Caco-2 (cell line): ENCODE data around the gene PARD3. TPM values are rescaled to one million over a fixed set of nuclear protein-coding genes. Genes with fewer than 3 reads are reported as not detected.

Experiments
- BruUV-seq: library from RNA; stranded (reverse); fragments of 400-500 nt; replicated peaks from 2 replicates; lab custom pipeline; 2021; lab: Mats Ljungman, UMichigan
- CTCF ChIA-PET: fragments of 300-600 bp; sonication (Branson Sonifier 250); formaldehyde crosslinking; loops from one replicate; lab custom pipeline; 2022; ENCODE audit warnings: antibody characterized with exemption; lab: Charles Lee
- POLR2A ChIA-PET: fragments of 300-600 bp; sonication (Branson Sonifier 250); formaldehyde crosslinking; loops from one replicate; lab custom pipeline; 2022; ENCODE audit warnings: antibody characterized with exemption; lab: Charles Lee
- DNase-seq, 2 experiments: peaks; one replicate each; pipeline versions ENCODE4 v3.0.0 to v3.0.0-alpha.2; 2020 to 2022
- H3K27me3 ChIP-seq: replicated peaks from 2 replicates; pipeline ENCODE4 v1.6.0; 2011; ENCODE audit warnings: low read length; ENCODE audit not compliant: control insufficient read depth, insufficient read depth
- H3K36me3 ChIP-seq: 2 replicates; pipeline ENCODE4 v1.5.1; 2011; ENCODE audit warnings: low read length; ENCODE audit not compliant: control insufficient read depth, insufficient read depth
- H3K4me1 ChIP-seq: fragments of 250-450 bp; sonication (Bioruptor Pico); 2 replicates; pipeline ENCODE4 v1.5.1; 2020; ENCODE audit warnings: mild to moderate bottlenecking
- H3K4me3 ChIP-seq: 2 replicates; pipeline ENCODE4 v1.5.1; 2011; ENCODE audit warnings: low read depth, mild to moderate bottlenecking, control low read depth, low read length
- H3K9me3 ChIP-seq: fragments of 250-450 bp; sonication (Bioruptor Pico); 2 replicates; pipeline ENCODE4 v1.5.1; 2020; ENCODE audit warnings: mild to moderate bottlenecking, moderate library complexity
- H3K27ac Mint-ChIP-seq: one replicate; pipeline ENCODE4 v1.8.0; 2022; ENCODE audit warnings: mixed read lengths; ENCODE audit not compliant: unreplicated experiment
- H3K27me3 Mint-ChIP-seq: one replicate; pipeline ENCODE4 v1.8.0; 2022; ENCODE audit warnings: mixed read lengths; ENCODE audit not compliant: insufficient read depth, unreplicated experiment
- H3K36me3 Mint-ChIP-seq: one replicate; pipeline ENCODE4 v1.8.0; 2022; ENCODE audit warnings: mild to moderate bottlenecking, mixed read lengths; ENCODE audit not compliant: insufficient read depth, unreplicated experiment
- H3K4me1 Mint-ChIP-seq: one replicate; pipeline ENCODE4 v1.8.0; 2022; ENCODE audit warnings: low read depth, mixed read lengths; ENCODE audit not compliant: unreplicated experiment
- H3K4me3 Mint-ChIP-seq: one replicate; pipeline ENCODE4 v1.8.0; 2022; ENCODE audit warnings: mild to moderate bottlenecking, moderate library complexity, mixed read lengths; ENCODE audit not compliant: unreplicated experiment
- H3K9me3 Mint-ChIP-seq: one replicate; pipeline ENCODE4 v1.8.0; 2022; ENCODE audit warnings: mixed read lengths; ENCODE audit not compliant: unreplicated experiment
- intact Hi-C: fragments of 100-400 bp; cut with micrococcal nuclease; formaldehyde crosslinking; loops from one replicate; pipeline ENCODE4 v1.10.0; 2022; ENCODE audit not compliant: unreplicated experiment
- total RNA-seq: library from RNA; stranded (reverse); gene quantifications from 2 replicates; pipeline ENCODE4 v1.2.3, GENCODE V29; 2022
- TF ChIP-seq, protein P1 (sequence below), 2 experiments: fragments of 200-600 bp in 1 of 2; IDR thresholded peaks; 1 replicate in 1 of 2; 2 replicates in 1 of 2; pipeline versions ENCODE4 v1.5.1 to v1.8.0; 2011 to 2022; ENCODE audit warnings: antibody characterized with exemption in 1 of 2, control low read depth in 1 of 2, inconsistent platforms in 1 of 2, low read depth in 1 of 2, low read length in 1 of 2, mild to moderate bottlenecking in 1 of 2, moderate library complexity in 1 of 2; ENCODE audit not compliant: insufficient read depth in 1 of 2, severe bottlenecking in 1 of 2, unreplicated experiment in 1 of 2

The PARD3 gene
- total RNA-seq, 1 experiment from 2014 or later, result 80.7 TPM

- no peaks in the 10 kb centered on the region for H3K27me3 ChIP-seq
- H3K4me3 ChIP-seq, result no peak overlapping the region
- no peaks in the 10 kb centered on the region for H3K27me3 Mint-ChIP-seq
- CTCF ChIA-PET, result no interaction called here
- peaks cover 6% of the 10 kb centered on the region for H3K36me3 Mint-ChIP-seq
- no peaks in the 10 kb centered on the region for H3K4me1 Mint-ChIP-seq
- H3K9me3 Mint-ChIP-seq, result peaks cover 10% of the 10 kb centered on the region
- POLR2A ChIA-PET, result no interaction called here
- no peaks in the 10 kb centered on the region for H3K4me1 ChIP-seq
- BruUV-seq, result no TSS peak
- no peaks in the 10 kb centered on the region for H3K9me3 ChIP-seq
- no peak for DNase-seq
- TF ChIP-seq, protein P1, sequence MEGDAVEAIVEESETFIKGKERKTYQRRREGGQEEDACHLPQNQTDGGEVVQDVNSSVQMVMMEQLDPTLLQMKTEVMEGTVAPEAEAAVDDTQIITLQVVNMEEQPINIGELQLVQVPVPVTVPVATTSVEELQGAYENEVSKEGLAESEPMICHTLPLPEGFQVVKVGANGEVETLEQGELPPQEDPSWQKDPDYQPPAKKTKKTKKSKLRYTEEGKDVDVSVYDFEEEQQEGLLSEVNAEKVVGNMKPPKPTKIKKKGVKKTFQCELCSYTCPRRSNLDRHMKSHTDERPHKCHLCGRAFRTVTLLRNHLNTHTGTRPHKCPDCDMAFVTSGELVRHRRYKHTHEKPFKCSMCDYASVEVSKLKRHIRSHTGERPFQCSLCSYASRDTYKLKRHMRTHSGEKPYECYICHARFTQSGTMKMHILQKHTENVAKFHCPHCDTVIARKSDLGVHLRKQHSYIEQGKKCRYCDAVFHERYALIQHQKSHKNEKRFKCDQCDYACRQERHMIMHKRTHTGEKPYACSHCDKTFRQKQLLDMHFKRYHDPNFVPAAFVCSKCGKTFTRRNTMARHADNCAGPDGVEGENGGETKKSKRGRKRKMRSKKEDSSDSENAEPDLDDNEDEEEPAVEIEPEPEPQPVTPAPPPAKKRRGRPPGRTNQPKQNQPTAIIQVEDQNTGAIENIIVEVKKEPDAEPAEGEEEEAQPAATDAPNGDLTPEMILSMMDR (IDR thresholded peaks at IDR 0.05; ENCODE audit: insufficient read depth in 1 of 2, low read depth in 1 of 2, low read length in 1 of 2, severe bottlenecking in 1 of 2, unreplicated experiment in 1 of 2), result no peak
- intact Hi-C loops, result no loop called here
- no peaks in the 10 kb centered on the region; the same call in 1 of the 2 replicates for H3K36me3 ChIP-seq
- no peak overlapping the region for H3K4me3 Mint-ChIP-seq
- no peak overlapping the region for H3K27ac Mint-ChIP-seq
Observed at GRCh38 chr10:34275626-34276130, 539.4 kb downstream of the PARD3 start.

DNA sequence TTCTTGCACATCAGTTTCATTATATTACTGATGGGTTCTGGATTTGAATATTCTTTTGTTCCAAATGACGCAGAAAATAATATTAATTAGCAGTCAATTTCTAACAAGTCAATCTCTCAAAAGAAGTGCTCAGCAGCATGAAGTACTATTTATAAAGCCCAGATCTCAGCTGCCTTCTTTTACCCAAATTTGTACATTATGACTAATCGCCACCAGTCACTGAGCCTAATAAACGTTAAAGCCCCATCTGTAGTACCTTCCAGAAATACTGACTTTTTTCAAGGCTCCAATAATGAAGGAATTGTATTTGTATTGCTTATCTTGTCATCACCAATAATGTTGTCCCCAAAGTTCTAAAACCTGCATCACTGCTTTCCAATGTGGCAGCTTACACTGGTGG, 540.2 kb downstream of the PARD3 start:
- BruUV-seq, result no TSS peak
- H3K4me1 Mint-ChIP-seq, result no peaks in the 10 kb centered on the region
- H3K4me1 ChIP-seq, result no peaks in the 10 kb centered on the region
- H3K27ac Mint-ChIP-seq, result no peak overlapping the region
- H3K27me3 Mint-ChIP-seq, result no peaks in the 10 kb centered on the region
- no peaks in the 10 kb centered on the region for H3K9me3 ChIP-seq
- no peak overlapping the region for H3K4me3 ChIP-seq
- TF ChIP-seq, protein P1 (IDR thresholded peaks at IDR 0.05; ENCODE audit: insufficient read depth in 1 of 2, low read depth in 1 of 2, low read length in 1 of 2, severe bottlenecking in 1 of 2, unreplicated experiment in 1 of 2), result no peak
- intact Hi-C loops, result no loop called here
- no peaks in the 10 kb centered on the region for H3K27me3 ChIP-seq
- H3K4me3 Mint-ChIP-seq, result no peak overlapping the region
- no peak for DNase-seq
- ChIA-PET POLR2A (interaction anchor here (0.6 kb wide), 1 partner anchor 433 kb away, joined by 3 read pairs; no protein-coding TSS in a partner anchor), CTCF (no interaction called here)
- peaks cover 6% of the 10 kb centered on the region for H3K36me3 Mint-ChIP-seq
- H3K9me3 Mint-ChIP-seq, result peaks cover 10% of the 10 kb centered on the region
- H3K36me3 ChIP-seq, result no peaks in the 10 kb centered on the region; the same call in 1 of the 2 replicates

GRCh38 chr10:34273340-34273739, 541.8 kb downstream of the PARD3 start:
- intact Hi-C loops, result no loop called here
- Mint-ChIP-seq H3K36me3 (peaks cover 6% of the 10 kb centered on the region), H3K9me3 (peaks cover 10% of the 10 kb centered on the region), H3K27ac (no peak overlapping the region), H3K4me1 (no peaks in the 10 kb centered on the region), H3K4me3 (no peak overlapping the region), H3K27me3 (no peaks in the 10 kb centered on the region)
- TF ChIP-seq, protein P1 (IDR thresholded peaks at IDR 0.05; ENCODE audit: insufficient read depth in 1 of 2, low read depth in 1 of 2, low read length in 1 of 2, severe bottlenecking in 1 of 2, unreplicated experiment in 1 of 2), result no peak
- POLR2A ChIA-PET, result no interaction called here
- Histone ChIP-seq H3K9me3 (no peaks in the 10 kb centered on the region), H3K4me1 (no peaks in the 10 kb centered on the region), H3K4me3 (no peak overlapping the region), H3K36me3 (no peaks in the 10 kb centered on the region; the same call in 1 of the 2 replicates), H3K27me3 (no peaks in the 10 kb centered on the region)
- DNase-seq, result no peak
- CTCF ChIA-PET, result no interaction called here
- BruUV-seq, result no TSS peak
